ENCODE measurements around the gene PRKCQ.

PRKCQ gene

GRCh38 chr10:6469661-6470060 is 110.4 kb downstream of the PRKCQ start:
- no peaks in the 10 kb centered on the region for H3K9me2 ChIP-seq (replicated peaks; ENCODE audit: insufficient read depth, low read length)
- H3K79me2 ChIP-seq (ENCODE audit: insufficient read depth, low read length) = no peaks in the 10 kb centered on the region
- no peaks in the 10 kb centered on the region for H3K9me3 ChIP-seq (ENCODE audit: insufficient read depth, low read length)
- no peak overlapping the region for H2AFZ ChIP-seq (ENCODE audit: low read depth, low read length, severe bottlenecking)
- no peaks in the 10 kb centered on the region for H3F3A ChIP-seq (ENCODE audit: insufficient read depth)
- no peak overlapping the region for H3K4me2 ChIP-seq (ENCODE audit: low read depth, low read length, poor library complexity, severe bottlenecking)
- no peaks in the 10 kb centered on the region for H3K36me3 ChIP-seq (ENCODE audit: low read length)
- TF ChIP-seq EZH2phosphoT487 (conservative IDR thresholded peaks at IDR 0.05; ENCODE audit: low read length) = no peak
- TF ChIP-seq CTCF (IDR thresholded peaks at IDR 0.05; ENCODE audit: insufficient read depth, low read length, poor library complexity, severe bottlenecking) = no peak
- H3K4me3 ChIP-seq (ENCODE audit: insufficient read depth, low read length, poor library complexity, severe bottlenecking) = no peak overlapping the region
- H3K9ac ChIP-seq (ENCODE audit: low read length) = no peak overlapping the region
- no peaks in the 10 kb centered on the region for H4K20me1 ChIP-seq (ENCODE audit: low read depth, low read length)
- H3K27me3 ChIP-seq (ENCODE audit: low read length) = no peaks in the 10 kb centered on the region
- no peak overlapping the region for H3K27ac ChIP-seq (ENCODE audit: low read depth, low read length)

- no peaks in the 10 kb centered on the region for H3K79me2 ChIP-seq (ENCODE audit: insufficient read depth, low read length)
- H4K20me1 ChIP-seq (ENCODE audit: low read depth, low read length) = no peaks in the 10 kb centered on the region
- H2AFZ ChIP-seq (ENCODE audit: low read depth, low read length, severe bottlenecking) = no peak overlapping the region
- no peak for TF ChIP-seq CTCF (IDR thresholded peaks at IDR 0.05; ENCODE audit: insufficient read depth, low read length, poor library complexity, severe bottlenecking)
- no peak for TF ChIP-seq EZH2phosphoT487 (conservative IDR thresholded peaks at IDR 0.05; ENCODE audit: low read length)
- no peaks in the 10 kb centered on the region for H3F3A ChIP-seq (ENCODE audit: insufficient read depth)
- no peaks in the 10 kb centered on the region for H3K9me3 ChIP-seq (ENCODE audit: insufficient read depth, low read length)
- no peak overlapping the region for H3K4me2 ChIP-seq (ENCODE audit: low read depth, low read length, poor library complexity, severe bottlenecking)
- H3K36me3 ChIP-seq (ENCODE audit: low read length) = no peaks in the 10 kb centered on the region
- no peak overlapping the region for H3K27ac ChIP-seq (ENCODE audit: low read depth, low read length)
- no peak overlapping the region for H3K9ac ChIP-seq (ENCODE audit: low read length)
- no peaks in the 10 kb centered on the region for H3K9me2 ChIP-seq (replicated peaks; ENCODE audit: insufficient read depth, low read length)
- H3K27me3 ChIP-seq (ENCODE audit: low read length) = no peaks in the 10 kb centered on the region
- H3K4me3 ChIP-seq (ENCODE audit: insufficient read depth, low read length, poor library complexity, severe bottlenecking) = no peak overlapping the region
Observed at GRCh38 chr10:6465854-6466601, 114.0 kb downstream of the PRKCQ start.

GRCh38 chr10:6465437-6465836 is 114.6 kb downstream of the PRKCQ start:
- no peak overlapping the region for H3K9ac ChIP-seq (ENCODE audit: low read length)
- H4K20me1 ChIP-seq (ENCODE audit: low read depth, low read length) = no peaks in the 10 kb centered on the region
- no peaks in the 10 kb centered on the region for H3K9me2 ChIP-seq (replicated peaks; ENCODE audit: insufficient read depth, low read length)
- H3K4me3 ChIP-seq (ENCODE audit: insufficient read depth, low read length, poor library complexity, severe bottlenecking) = no peak overlapping the region
- TF ChIP-seq EZH2phosphoT487 (conservative IDR thresholded peaks at IDR 0.05; ENCODE audit: low read length) (no peak), CTCF (IDR thresholded peaks at IDR 0.05; ENCODE audit: insufficient read depth, low read length, poor library complexity, severe bottlenecking) (no peak)
- no peaks in the 10 kb centered on the region for H3K27me3 ChIP-seq (ENCODE audit: low read length)
- H2AFZ ChIP-seq (ENCODE audit: low read depth, low read length, severe bottlenecking) = no peak overlapping the region
- no peak overlapping the region for H3K27ac ChIP-seq (ENCODE audit: low read depth, low read length)
- H3K79me2 ChIP-seq (ENCODE audit: insufficient read depth, low read length) = no peaks in the 10 kb centered on the region
- no peaks in the 10 kb centered on the region for H3K9me3 ChIP-seq (ENCODE audit: insufficient read depth, low read length)
- H3K36me3 ChIP-seq (ENCODE audit: low read length) = no peaks in the 10 kb centered on the region
- H3K4me2 ChIP-seq (ENCODE audit: low read depth, low read length, poor library complexity, severe bottlenecking) = no peak overlapping the region
- no peaks in the 10 kb centered on the region for H3F3A ChIP-seq (ENCODE audit: insufficient read depth)
